Lung microvascular endothelial cell (primary cell): ENCODE results near the gene HSPA1B. TPM values are rescaled to one million over a fixed set of nuclear protein-coding genes. Genes with fewer than 3 reads are reported as not detected.
"Not testable (repeated sequence)": the region's sequence is repeated elsewhere in the genome, so short reads cannot be mapped to it uniquely, and the experiment has no call there.

Source experiments
- DNase-seq, 2 donors: peaks; one replicate each; pipeline versions ENCODE4 v3.0.0 to v3.0.0-alpha.2; 2010; ENCODE audit warnings: low read depth in 2 of 2
- total RNA-seq: library from RNA; depleted of rRNA; stranded (reverse); fragments of >200 nt; gene quantifications from 2 replicates; pipeline ENCODE4 v1.2.1, GENCODE V29; 2014

The HSPA1B gene
- total RNA-seq, 1 donor from 2014 or later, result 30.2 TPM

DNA sequence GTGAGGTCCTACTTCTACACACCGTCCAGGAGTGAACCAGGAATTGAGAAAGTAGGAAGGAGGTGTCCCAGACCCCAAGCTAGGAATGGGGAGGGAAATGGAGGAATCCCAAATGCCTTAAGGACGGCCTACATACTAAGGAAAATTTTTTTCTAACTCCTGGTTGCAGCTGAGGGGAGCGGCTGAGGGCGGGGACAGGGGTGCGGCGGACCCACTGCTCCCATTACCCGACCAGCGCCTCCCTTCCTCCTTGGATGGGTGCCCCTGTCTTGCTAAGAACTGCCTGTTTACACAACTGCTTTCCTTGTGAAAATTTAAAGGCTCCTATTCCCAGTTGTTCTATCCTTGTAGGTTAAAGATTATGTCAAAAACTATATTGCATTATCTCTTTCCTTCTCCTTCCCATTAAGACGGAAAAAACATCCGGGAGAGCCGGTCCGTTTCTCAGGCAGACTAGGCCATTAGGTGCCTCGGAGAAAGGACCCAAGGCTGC lies 699 bp upstream of the HSPA1B start:
- no peak for DNase-seq

DNA sequence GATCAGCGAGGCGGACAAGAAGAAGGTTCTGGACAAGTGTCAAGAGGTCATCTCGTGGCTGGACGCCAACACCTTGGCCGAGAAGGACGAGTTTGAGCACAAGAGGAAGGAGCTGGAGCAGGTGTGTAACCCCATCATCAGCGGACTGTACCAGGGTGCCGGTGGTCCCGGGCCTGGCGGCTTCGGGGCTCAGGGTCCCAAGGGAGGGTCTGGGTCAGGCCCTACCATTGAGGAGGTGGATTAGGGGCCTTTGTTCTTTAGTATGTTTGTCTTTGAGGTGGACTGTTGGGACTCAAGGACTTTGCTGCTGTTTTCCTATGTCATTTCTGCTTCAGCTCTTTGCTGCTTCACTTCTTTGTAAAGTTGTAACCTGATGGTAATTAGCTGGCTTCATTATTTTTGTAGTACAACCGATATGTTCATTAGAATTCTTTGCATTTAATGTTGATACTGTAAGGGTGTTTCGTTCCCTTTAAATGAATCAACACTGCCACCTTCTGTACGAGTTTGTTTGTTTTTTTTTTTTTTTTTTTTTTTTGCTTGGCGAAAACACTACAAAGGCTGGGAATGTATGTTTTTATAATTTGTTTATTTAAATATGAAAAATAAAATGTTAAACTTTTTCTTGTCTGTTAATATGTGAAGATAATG lies 2.2 kb downstream of the HSPA1B start:
- DNase-seq, result peak; percentile 58 to 75

DNA sequence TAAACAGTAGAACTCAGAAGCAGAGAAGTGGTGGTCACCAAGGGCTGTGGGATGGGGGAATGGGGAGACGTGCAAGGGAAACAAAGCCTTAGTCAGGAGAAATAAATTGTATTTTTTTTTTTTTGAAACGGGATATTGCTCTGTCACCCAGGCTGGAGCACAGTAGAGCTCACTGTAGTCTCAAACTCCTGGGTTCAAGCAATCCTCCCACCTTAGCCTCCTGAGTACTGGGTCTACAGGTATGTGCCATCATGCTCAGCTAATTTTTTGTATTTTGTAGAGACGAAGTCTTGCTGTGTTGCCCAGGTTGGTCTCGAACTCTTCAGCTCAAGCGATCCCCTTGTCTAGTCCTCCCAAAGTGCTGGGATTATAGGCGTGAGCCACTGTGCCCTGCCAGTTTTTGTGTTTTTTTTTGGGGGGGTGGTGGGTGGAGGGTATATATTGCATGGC lies 3.4 kb downstream of the HSPA1B start:
- DNase-seq, result no peak

DNA sequence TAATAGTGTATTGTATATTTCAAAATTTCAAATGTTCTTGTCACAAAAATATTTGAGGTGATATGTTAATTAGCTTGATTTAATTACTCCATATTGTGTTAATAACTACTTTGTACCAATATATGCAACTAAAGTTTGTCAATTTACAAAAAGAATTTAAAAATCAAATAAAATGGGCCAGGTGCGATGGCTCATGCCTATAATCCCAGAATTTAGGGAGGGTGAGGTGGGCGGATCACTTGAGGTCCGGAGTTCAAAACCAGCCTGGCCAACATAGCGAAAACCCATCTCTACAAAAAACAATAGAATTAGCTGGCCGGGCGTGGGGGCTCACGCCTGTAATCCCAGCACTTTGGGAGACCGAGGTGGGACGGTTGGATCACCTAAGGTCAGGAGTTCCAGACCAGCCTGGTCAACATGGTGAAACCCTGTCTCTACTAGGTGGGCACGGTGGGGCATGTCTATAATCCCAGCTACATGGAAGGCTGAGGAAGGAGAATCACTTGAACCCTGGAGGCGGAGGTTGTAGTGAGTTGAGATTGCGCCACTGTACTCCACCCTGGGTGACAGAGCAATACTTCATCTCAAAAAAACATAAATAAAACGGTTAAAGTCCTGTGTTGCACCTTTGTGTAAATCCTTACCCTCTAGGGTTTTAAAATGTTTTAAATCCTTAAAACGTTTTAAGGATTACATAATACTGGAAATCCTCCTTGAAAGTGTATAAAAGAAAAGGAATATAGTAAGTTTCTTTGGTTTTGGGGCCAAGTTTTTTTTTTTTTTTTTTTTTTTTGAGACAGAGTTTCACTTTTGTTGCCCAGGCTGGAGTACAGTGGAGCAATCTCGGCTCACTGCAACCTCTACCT lies 4.0 kb downstream of the HSPA1B start:
- DNase-seq, result no peak

DNA sequence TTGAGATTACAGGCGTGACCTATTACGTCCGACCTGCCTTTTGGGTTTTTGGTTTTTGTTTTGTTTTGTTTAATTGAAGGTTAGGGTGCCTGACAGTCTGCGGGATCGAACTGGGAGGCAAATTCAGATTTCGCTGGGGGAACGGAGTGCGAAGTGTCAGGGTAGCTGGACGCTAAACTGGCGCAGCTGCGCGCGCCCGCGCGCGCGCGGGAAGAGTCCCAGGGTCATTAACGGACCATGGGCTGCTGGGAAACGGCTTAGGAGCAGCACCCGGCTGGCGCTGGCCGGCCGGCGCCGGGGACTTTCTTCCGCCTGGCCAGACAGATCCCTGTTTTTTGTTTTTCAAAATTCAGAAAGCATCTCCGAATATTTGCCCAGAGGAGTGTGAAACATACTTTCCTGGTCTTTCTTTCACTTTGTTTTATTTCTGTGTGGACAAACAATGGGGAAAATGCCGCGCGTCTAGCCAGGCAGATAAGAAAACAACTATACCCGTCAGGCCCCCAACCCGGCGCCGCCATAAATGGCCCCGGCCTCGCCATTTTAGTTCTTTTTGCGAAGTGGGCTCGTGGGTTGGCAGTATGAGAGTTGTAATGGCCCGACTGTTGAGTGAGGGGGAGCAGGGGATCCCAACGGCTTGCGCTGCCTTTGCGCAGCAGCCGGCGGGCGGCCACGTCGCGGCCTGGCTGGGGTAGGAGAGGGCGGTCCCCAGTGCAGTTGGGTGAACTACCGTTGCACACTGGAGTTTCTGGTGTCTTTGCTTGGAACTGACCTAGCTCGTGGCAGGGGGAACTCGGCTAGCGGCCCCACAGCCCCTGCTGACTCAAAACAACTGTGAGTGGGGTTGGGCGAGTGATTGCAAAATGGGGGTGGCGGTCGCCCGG lies 7.1 kb downstream of the HSPA1B start:
- DNase-seq, result peak; percentile 86 to 91

DNA sequence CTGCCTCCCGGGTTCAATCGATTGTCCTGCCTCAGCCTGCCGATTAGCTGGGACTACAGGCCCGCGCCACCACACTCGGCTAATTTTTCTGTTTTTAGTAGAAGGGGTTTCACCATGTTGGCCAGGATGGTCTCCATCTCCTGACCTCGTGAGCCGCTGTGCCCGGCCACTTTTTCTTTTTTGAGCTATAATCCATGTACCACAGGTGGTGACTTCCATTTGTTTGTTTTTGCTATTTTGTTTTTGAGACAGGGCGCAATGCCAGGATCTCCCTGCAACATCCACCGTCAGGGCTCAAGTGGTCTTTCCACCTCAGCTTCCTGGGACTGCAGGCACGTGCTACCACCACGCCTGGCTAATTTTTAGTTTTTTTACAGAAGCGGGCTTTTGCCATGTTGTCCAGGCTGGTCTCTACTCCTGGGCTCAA lies 8.5 kb downstream of the HSPA1B start:
- no peak for DNase-seq

DNA sequence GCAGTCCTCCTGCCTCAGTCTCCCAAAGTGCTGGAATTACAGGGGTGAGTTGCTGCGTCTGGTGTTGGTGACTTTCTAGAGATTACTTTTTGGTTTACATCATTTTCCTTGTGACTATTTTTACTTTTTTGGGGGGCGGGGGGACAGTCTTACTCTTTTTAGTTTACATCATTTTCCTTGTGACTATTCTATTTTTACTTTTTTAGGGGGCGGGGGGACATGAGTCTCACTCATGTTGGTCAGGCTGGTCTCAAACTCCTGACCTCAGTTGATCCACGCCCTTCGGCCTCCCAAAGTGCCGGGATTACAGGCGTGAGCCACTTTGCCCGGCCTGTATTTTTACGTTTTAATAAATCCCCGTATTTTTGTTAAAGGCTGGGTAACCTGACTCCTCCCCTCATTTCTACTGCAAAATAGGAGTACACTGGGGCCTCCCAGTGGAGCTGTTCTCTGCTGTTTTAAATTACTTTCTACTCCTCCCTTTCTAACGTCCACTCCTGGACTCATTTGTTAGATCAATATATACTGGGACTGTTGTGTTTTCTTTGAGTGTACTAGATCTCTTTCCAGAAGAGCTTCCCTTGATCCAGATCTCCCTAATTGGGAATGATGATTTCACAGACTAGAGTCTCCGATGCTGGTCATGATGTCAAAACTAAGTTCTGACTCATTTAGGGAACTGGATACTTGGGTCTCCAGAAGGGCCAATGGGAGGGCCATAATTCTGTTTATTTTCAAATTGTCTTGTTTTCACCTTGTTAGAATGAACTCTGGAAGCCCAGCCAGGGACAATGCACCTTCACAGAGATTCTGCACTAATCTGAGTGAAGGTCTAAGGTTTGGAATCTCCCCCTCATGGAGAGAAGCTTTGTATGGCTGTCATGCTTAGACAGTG lies 9.2 kb downstream of the HSPA1B start:
- peak; percentile 37 to 48 for DNase-seq

DNA sequence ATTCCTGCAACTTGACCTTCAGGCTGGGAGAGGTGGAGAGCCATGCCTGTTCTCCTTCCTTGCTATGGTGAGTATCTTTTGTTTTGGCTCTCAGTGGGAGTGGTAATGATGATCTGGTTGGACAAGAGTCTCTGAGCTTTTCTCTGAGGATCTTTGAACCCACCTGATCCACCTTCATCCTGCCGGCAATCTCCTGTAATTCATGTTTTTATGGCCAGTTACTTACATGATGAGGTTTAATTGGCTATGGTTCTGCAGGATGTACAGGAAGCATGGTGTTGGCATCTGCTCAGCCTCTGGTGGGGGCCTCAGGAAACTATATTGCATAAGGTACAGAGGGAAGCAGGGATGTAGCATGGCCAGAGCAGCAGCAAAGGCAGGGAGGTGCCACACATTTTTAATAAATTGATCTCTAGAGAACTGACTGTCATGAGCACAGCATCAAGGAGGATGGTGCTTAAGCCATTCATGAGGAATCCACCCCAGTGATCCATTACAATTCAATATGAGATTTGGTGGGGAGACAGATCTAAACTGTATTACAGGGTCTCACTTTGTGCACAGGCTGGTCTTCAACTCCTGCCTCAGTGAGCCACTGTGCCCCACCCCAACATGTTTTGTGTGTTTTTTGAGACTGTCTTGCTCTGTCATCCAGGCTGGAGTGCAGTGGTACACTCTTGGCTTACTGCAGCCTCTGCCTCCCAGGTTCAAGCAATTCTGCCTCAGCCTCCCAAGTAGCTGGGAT lies 10.0 kb downstream of the HSPA1B start:
- DNase-seq, result peak; percentile 28 to 75

DNA sequence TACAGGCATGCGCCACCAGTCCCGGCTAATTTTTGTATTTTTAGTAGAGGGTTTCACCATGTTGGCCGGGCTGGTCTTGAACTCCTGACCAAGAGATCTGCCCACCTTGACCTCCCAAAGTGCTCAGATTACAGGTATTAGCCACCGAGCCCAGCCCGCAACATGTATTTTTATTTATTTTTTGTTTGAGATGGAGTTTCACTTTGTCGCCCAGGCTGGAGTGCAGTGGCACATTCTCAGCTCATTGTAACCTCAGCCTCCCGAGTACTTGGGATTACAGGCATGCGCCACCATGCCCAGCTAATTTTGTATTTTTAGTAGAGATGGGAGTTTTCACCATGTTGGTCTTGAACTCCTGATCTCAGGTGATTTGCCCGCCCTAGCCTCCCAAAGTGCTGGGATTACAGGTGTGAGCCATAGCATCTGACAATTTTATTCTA lies 10.6 kb downstream of the HSPA1B start:
- not testable (repeated sequence) for DNase-seq

DNA sequence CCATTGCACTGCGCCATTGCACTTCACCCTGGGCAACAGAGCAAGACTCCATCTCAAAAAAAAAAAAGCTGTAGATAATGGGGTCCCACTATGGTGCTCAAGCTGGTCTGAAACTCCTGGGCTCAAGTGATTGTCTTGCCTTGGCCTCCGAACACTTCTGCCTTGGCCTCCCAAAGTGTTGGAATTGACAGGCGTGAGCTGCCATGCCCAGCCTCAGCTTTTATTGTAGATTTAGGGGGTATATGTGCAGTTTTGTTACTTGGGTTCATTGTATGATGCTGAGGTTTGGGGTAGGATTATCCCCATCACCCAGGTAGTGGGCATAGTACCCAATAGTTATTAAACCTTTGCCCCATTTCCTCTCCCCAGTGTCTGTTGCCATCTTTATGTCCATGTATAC lies 11.4 kb downstream of the HSPA1B start:
- no peak for DNase-seq

DNA sequence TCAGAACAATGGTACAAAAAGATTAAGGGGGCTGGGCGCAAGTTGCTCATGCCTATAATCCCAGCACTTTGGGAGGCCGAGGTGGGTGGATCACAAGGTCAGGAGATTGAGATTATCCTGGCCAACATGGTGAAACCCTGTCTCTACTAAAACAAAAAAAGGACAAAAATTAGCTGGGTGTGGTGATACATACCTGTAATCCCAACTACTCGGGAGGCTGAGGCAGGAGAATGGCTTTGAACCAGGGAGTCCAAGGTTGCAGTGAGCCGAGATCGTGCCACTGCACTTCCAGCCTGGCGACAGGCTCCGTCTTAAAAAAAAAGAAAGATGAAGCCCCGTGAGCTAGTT lies 12.2 kb downstream of the HSPA1B start:
- DNase-seq, result not testable (repeated sequence)

DNA sequence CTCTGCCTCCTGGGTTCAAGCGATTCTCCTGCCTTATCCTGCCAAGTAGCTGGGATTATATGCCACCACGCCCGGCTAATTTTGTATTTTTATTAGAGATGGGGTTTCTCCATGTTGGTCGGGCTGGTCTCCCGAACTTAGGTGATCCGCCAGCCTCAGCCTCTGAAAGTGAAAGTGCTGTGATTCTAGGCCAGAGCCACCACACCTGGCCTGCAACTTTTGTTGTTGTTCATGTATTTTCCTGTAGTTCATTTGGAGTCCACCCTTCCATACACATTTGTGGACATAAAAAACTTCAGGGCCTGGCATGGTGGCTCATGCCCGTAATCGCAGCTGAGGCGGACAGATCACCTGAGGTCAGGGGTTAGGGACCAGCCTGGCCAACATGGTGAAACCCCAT lies 14.5 kb downstream of the HSPA1B start:
- no peak for DNase-seq

DNA sequence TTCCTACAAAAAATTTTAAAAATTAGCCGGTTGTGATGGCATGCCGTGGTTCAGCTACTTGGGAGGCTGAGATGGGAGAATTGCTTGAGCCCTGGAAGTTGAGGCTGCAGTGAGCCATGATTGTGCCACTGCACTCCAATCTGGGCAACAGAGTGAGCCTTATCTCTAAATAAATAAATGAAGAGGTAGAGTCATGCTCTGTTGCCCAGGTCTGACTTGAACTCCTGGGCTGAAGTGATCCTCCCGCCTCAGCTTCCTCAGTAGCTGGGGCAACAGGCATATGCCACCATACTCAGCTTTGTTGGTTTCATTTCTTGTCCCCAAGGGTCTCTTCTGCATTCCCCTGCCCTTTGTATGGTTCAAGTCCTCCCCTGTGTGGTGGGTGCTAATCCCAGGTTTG lies 17.0 kb downstream of the HSPA1B start:
- DNase-seq, result no peak

DNA sequence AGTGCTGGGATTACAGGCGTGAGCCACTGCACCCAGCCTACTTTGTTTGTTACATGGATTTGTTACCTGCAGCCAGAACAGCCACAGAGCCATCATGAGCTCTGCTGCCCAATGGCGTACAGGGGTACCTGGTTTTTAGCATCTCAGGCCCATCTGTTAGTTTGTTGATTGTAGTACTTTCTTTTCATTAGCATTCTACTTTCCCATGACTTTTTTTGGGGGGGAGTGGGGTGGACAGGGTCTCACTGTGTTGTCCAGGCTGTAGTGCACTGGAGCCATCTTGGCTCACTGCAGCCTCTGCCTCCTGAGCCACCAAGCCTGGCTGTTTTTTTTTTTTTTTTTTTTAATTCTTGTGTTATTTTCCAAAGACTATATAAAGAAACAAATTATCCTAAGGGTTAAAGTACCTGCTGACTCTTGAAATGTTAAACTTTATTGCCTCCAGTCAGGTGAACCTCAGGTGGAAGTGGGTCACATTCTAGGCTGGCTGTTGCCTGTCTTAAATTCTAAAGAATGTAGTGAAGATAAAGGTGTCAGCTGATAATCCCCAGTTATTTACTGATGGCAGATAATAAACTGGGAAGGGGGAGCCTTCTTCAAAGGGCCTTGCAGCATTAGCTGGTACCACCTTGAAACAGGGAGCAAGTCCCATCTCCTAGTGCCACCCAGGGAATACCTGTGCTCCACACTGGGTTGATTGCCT lies 19.9 kb downstream of the HSPA1B start:
- DNase-seq, result no peak

DNA sequence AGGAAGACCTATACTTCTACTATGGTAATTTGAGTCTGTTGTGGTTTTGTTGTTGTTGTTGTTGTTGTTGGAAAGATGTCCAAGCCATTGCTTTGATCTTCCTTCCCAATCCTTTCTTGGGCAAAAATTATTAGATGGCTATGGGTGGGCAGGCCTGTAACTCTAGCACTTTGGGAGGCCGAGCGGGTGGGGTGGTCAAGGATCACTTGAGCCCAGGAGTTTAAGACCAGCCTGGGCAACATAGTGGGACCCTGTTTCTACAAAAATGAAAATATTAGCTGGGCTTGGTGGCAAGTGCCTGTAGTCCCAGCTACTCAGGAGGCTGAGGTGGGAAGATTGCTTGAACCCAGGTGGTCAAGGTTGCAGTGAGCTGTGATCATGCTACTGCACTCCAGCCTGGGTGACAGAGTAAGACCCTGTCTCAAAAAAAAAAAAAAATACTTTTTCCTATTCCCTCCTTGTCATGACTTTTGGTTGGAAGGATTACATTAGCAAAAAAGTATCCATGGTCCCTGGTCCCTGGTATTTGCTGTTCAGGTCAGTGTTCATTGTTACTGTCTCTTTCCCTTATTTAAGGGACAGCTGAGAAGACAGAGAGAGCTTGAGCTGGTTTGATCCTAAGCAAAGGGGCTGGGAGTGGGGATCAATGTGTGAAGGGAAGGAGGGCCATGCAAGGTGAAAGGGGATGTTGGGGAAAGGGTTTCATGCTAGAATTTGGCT lies 23.4 kb downstream of the HSPA1B start:
- no peak for DNase-seq

DNA sequence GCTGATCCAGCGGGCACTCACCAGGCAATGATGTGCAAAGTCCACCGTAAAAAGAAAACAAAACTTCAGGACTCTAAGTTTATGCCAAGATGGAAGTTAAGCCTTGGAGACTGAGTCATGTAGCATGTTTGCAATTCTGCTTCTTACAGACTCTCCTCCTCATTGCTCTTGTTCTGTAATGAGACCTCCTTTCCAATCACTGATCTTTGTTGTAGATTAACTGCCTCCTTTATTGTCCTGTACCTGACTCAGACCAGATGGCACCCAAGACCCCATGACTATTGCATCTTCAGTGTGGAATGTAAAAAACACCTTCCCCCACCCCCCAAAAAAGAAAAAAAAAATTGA lies 23.9 kb downstream of the HSPA1B start:
- DNase-seq, result no peak

DNA sequence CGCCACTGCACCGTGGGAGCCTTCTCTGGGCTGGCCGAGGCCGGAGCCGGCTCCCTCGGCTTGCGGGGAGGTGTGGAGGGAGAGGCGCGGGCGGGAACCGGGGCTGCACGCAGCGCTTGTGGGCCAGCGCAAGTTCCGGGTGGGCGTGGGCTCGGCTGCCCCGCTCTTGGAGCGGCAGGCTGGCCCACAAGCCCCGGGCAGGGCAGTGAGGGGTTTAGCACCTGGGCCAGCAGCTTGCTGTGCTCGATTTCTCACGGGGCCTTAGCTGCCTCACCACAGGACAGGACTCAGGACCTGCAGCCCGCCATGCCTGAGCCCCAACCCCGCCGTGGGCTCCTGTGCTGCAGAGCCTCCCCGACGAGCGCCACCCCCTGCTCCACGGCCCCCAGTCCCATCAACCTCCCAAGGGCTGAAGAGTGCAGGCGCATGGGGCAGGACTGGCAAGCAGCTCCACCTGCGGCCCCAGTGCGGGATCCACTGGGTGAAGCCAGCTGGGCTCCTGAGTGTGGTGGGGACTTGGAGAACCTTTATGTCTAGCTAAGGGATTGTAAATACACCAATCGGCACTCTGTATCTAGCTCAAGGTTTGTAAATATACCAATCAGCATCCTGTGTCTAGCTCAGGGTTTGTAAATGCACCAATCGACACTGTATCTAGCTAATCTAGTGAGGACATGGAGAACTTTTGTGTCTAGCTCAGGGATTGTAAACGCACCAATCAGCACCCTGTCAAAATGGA lies 24.6 kb downstream of the HSPA1B start:
- DNase-seq, result not testable (repeated sequence)

DNA sequence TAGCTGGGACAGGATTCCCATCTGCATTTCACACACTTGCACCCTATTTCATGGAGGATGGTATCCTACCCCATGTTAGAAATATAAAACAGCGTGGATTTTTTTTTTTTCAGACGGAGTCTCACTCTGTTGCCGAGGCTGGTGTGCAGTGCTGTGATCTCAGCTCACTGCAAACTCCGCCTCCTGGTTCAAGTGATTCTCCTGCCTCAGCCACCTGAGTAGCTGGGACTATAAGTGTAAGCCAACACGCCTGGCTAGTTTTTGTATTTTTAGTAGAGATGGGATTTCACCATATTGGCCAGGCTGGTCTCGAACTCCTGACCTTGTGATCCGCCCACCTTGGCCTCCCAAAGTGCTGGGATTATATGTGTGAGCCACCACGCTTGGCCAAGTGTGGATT lies 30.2 kb downstream of the HSPA1B start:
- DNase-seq, result not testable (repeated sequence)
